GM21423 (cell line): ENCODE data around the gene ARID5A.

Experiments
- ATAC-seq: cut with Tn5 transposase; IDR thresholded peaks from one replicate; pipeline ENCODE4 v1.9.1; 2021; ENCODE audit warnings: mild to moderate bottlenecking, moderate library complexity; ENCODE audit not compliant: unreplicated experiment

Gene ARID5A

DNA sequence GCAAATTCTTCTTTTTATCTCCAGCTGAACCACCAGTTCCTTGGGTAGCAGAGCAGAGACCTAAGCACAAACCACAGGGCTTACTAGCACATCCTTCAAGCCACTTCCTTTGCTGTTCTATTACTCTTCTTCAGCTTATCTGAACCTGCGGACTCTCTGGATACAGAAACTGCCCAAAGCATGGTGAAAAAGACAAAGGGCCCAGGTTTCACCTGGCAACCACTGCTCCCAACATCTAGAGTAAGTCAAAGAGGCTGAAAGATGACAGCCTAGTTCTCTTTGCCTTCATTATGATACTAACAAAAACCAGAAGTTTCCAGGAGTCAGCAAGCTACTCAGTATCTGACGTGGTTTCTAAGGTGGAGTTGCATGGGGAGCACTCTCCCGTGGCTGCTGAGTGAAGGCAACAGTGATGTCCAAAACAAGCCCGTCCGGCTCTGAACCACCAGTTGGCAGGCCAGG lies 58.2 kb downstream of the ARID5A start:
- no peak for ATAC-seq

DNA sequence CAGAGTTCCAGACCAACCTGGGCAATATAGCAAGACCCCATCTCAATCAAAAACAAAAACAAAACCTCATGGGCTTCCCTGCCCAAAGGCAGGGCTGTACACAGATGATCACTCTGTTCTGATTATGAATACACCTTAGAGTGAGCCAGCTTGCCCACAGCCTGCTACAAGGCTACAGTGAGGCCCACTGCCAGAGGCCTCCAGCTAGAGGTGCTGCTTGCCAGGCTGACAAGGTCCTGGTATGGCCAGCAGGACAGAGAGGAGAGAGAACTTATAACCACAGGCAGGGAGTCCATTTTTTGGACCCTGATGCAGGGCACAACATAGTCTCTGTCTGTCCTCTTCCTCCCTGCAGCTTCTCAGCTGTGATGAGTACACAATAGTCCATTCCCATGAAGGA lies 60.0 kb downstream of the ARID5A start:
- no peak for ATAC-seq

DNA sequence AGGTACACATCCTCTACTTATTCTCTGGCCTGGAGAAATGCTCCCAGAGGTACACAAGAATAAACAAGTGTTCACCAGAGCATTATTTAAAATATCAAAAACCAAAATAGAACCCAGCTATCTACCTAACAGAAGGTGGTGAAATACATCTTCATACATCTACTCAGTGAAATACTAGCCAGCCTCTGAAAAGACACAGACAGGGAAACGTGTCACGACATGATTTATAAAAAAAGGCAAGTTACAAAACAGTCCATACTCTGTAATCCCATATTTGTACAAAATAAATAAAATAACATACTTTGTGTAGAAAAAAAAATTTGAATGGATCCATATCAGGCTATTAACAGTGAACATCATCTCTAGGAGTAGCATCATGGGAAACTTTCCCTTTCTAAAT lies 63.4 kb downstream of the ARID5A start:
- no peak for ATAC-seq

DNA sequence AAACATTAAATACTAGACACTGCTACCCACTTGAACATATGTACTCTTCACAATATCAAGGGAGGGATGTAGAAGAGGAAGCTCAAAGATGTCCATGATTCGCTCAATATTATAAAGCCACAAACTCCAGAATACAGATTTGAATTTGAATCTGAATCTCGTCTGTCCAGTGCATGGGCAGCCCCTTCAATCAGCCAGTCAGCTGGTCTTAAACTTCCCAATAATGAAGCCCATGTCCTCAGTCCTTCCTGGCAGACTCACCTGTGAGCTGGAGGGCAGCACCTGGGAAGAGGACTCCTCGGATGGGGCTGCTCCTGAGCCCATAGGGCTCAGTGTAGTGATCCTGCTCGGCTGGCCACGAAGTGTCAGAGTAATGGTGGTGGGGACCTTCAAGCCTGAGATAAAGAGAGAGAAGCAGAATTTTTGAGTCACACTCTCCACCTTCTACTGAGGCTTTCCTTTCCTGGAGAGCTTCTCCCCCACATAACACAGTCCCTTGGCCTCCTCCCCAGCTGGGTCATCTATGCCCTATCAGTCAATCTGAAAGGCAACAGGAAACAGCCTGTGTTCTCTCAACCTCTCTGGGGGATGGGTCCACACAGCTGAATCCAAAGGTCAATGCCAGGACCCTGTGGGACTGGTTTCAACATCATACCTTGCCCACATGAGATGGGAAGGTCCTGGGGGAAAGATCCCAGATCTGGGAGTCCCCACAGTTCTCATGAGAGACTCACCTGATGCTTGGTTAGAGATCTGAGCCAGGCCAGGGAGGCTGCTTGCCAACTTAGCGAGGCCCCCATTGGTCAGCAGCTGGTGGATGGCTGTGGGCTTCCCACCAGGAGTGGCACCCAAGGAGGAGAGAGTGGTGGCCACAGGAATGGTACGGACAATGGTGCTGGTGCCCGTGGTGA lies 65.1 kb downstream of the ARID5A start:
- ATAC-seq, result no peak
